Measurements from ENCODE around the gene SHROOM3. TPM values are rescaled to one million over a fixed set of nuclear protein-coding genes. Genes with fewer than 3 reads are reported as not detected.

The SHROOM3 gene
- total and polyA plus RNA-seq, 8 donors = 6.1 to 212 (median 77.6) TPM

DNA sequence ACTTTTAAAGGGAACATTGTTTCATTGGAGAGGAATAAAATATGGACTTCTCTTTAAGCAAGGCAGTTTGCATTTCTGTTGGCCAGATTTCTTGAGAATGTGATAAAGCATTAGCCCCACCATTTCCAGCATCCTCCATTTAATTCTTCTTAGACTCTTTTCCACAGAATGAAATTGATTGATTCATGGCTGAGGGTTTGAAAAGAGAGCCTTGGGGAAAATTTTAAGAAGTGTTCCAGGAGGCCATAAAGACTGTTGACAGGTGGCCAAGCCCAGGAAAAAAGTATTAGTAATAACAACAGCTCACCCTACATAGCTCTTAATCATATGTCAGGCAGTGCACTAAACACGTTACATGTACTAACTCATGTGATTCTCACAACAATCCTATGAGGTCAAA lies 53.4 kb downstream of the SHROOM3 start:
- Histone ChIP-seq H3K4me3 (no peak overlapping the region), H3K4me1 (peaks cover 0 to 15% (median 0%) of the 10 kb centered on the region in 4 donors), H3K27ac (no peak overlapping the region), H3K36me3 (no peaks in the 10 kb centered on the region), H3K27me3 (no peaks in the 10 kb centered on the region), H3K9me3 (peaks cover 0 to 6% (median 0%) of the 10 kb centered on the region in 4 donors)
- no peak for TF ChIP-seq EP300 (IDR thresholded peaks at IDR 0.05)
- no peak for TF ChIP-seq POLR2A (IDR thresholded peaks at IDR 0.05)
- intact Hi-C loops (cut with DNase I; ENCODE audit: low total_unique reads) = no loop called here
- no peak for DNase-seq
- 85 to 96% (median 89%) methylated on average over 1 of the region's 1 CpG for WGBS, 5 donors

DNA sequence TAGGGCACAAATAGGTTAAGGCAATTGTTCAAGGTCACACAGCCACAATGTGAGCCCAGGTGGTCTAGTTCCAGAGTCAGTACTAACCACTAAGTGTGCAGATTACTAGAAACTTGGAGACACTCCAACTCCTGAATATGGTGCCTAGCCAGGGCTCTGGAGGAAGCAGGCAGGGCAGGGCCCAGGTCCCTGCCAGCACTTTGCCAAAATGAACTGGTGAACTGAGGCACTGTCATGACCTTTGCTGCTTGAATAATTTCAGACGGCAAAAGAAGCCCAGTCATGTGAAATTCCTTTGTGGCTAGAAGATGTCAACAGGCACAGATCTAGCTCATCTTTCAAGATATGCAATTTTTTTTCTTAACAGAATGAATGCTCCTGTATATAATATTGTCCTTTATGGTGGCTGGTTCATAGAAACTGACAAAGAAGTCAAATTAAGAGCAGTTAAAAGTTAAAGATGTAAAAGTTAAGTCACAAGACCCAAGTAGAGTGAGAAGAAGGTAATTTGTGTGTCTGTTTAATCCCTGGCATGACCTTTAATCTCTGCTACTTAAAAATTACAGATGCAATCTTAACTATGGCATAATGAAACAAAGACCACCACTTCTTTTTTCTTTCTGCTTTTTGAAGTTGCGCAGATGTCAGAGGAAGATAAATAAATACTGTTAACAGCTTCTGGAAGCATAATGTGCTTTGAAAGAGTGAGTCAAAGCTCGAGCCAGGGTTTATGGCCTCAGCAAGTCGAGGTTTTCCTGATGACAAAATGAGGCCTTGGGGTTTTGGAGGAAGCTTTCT lies 54.1 kb downstream of the SHROOM3 start:
- Histone ChIP-seq H3K9me3 (peaks cover 0 to 6% (median 0%) of the 10 kb centered on the region in 4 donors), H3K27ac (no peak overlapping the region), H3K27me3 (no peaks in the 10 kb centered on the region), H3K4me1 (peaks cover 0 to 15% (median 0%) of the 10 kb centered on the region in 4 donors), H3K4me3 (no peak overlapping the region), H3K36me3 (no peaks in the 10 kb centered on the region)
- no peak for DNase-seq
- TF ChIP-seq POLR2A (IDR thresholded peaks at IDR 0.05) = no peak
- WGBS, 5 donors = 50 to 76% (median 64%) methylated on average over 4 of the region's 4 CpGs
- intact Hi-C loops (cut with DNase I; ENCODE audit: low total_unique reads) = no loop called here

DNA sequence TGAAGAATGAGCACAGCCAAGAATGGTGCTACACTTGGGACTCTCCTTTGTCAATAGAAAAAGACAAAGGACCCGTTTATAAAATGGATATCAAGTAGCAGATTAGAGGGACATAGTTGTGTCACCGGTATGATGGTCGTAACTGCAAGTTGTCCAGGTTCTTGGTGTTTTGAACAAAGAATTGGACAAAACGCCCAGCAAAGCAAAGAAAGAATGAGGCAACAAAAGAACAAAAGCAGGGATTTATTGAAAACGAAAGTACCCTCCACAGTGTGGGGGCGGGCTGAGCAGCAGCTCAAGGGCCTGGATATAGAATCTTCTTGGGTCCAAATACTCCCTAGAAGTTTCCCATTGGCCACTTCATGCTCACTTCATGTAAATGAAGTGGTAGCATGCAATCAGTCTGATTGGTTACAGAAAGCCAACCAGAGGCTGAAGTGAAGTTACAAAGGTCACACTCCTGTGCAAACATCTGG lies 54.7 kb downstream of the SHROOM3 start:
- intact Hi-C loops (cut with DNase I; ENCODE audit: low total_unique reads) = loop anchor here (10.0 kb wide), 1 partner anchor 315 kb away; no protein-coding TSS in a partner anchor
- Histone ChIP-seq H3K4me1 (peaks cover 0 to 15% (median 0%) of the 10 kb centered on the region in 4 donors), H3K4me3 (no peak overlapping the region), H3K27me3 (no peaks in the 10 kb centered on the region), H3K36me3 (no peaks in the 10 kb centered on the region), H3K9me3 (peaks cover 0 to 6% (median 0%) of the 10 kb centered on the region in 4 donors), H3K27ac (no peak overlapping the region)
- 75 to 83% (median 80%) methylated on average over 6 of the region's 6 CpGs for WGBS, 5 donors
- TF ChIP-seq POLR2A (IDR thresholded peaks at IDR 0.05) (no peak), CTCF (IDR thresholded peaks at IDR 0.05) (no peak), EP300 (IDR thresholded peaks at IDR 0.05) (no peak), POLR2AphosphoS5 (IDR thresholded peaks at IDR 0.05) (no peak)
- DNase-seq = no peak

GRCh38 chr4:76492055-76492454 lies 57.0 kb downstream of the SHROOM3 start:
- no peaks in the 10 kb centered on the region for H3K36me3 ChIP-seq
- intact Hi-C loops (cut with DNase I; ENCODE audit: low total_unique reads) = loop anchor here (10.0 kb wide), 1 partner anchor 317 kb away; no protein-coding TSS in a partner anchor
- WGBS, 5 donors = 74 to 83% (median 79%) methylated on average over 3 of the region's 3 CpGs
- H3K9me3 ChIP-seq = peaks cover 0 to 6% (median 0%) of the 10 kb centered on the region in 4 donors
- H3K27ac ChIP-seq = no peak overlapping the region
- no peak for DNase-seq
- peaks cover 0 to 8% (median 0%) of the 10 kb centered on the region in 3 donors for H3K27me3 ChIP-seq
- TF ChIP-seq CTCF (IDR thresholded peaks at IDR 0.05) = no peak
- TF ChIP-seq EP300 (IDR thresholded peaks at IDR 0.05) = no peak
- TF ChIP-seq POLR2AphosphoS5 (IDR thresholded peaks at IDR 0.05) = no peak
- no peak overlapping the region for H3K4me3 ChIP-seq
- no peaks in the 10 kb centered on the region for H3K4me1 ChIP-seq

GRCh38 chr4:76494243-76494642 lies 59.2 kb downstream of the SHROOM3 start:
- no peak for DNase-seq
- WGBS, 5 donors = 89 to 91% (median 90%) methylated on average over 5 of the region's 5 CpGs
- Histone ChIP-seq H3K36me3 (no peaks in the 10 kb centered on the region), H3K27ac (no peak overlapping the region), H3K9me3 (peaks cover 0 to 6% (median 0%) of the 10 kb centered on the region in 4 donors), H3K27me3 (peaks cover 0 to 8% (median 0%) of the 10 kb centered on the region in 3 donors), H3K4me1 (peaks cover 0 to 18% (median 7%) of the 10 kb centered on the region in 4 donors), H3K4me3 (no peak overlapping the region)
- intact Hi-C loops (cut with DNase I; ENCODE audit: low total_unique reads) = loop anchor here (10.0 kb wide), 1 partner anchor 319 kb away; no protein-coding TSS in a partner anchor
- no peak for TF ChIP-seq POLR2AphosphoS5 (IDR thresholded peaks at IDR 0.05)
- TF ChIP-seq POLR2A (IDR thresholded peaks at IDR 0.05) = no peak
- TF ChIP-seq EP300 (IDR thresholded peaks at IDR 0.05) = no peak
- no peak for TF ChIP-seq CTCF (IDR thresholded peaks at IDR 0.05)

All from stomach (tissue), 9 donors.